Stimulated activated memory B cell treated with anti-CD40 and anti-IgM and Interleukin-4, amounts not matched to agents 10 μg/mL and 1 μg/mL and 100 μg/mL, for 72 hours (primary cell): ENCODE results near the gene CCDC32.

Experiments used
- ATAC-seq: fragments of 150-1000 bp; cut with Tn5 transposase; 2 replicates; pipeline ENCODE4 v1.10.0; 2021
- H3K27ac Mint-ChIP-seq: one replicate; pipeline ENCODE4 v1.8.0; 2022; ENCODE audit warnings: mild to moderate bottlenecking, mixed read lengths
- H3K27me3 Mint-ChIP-seq: one replicate; pipeline ENCODE4 v1.8.0; 2022; ENCODE audit warnings: mixed read lengths
- H3K36me3 Mint-ChIP-seq: one replicate; pipeline ENCODE4 v1.8.0; 2022; ENCODE audit warnings: mixed read lengths
- H3K4me1 Mint-ChIP-seq: one replicate; pipeline ENCODE4 v1.8.0; 2022; ENCODE audit warnings: mixed read lengths
- H3K4me3 Mint-ChIP-seq: one replicate; pipeline ENCODE4 v1.8.0; 2022; ENCODE audit warnings: mild to moderate bottlenecking, moderate library complexity, mixed read lengths
- H3K9me3 Mint-ChIP-seq: one replicate; pipeline ENCODE4 v1.8.0; 2022; ENCODE audit warnings: mixed read lengths

The CCDC32 gene, protein sequence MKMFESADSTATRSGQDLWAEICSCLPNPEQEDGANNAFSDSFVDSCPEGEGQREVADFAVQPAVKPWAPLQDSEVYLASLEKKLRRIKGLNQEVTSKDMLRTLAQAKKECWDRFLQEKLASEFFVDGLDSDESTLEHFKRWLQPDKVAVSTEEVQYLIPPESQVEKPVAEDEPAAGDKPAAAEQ

GRCh38 chr15:40564591-40565332, at the start of gene CCDC32:
CCDC32 (minus strand) TSS chr15:40565042; CDS start chr15:40563015, 2,027 bp downstream.
- Mint-ChIP-seq H3K4me1 (peaks cover 47% of the 10 kb centered on the region), H3K9me3 (peaks cover 2% of the 10 kb centered on the region), H3K4me3 (peak within 1 kb of the TSS; percentile 88), H3K27ac (peak within 1 kb of the TSS; percentile 82), H3K36me3 (peaks cover 7% of the 10 kb centered on the region), H3K27me3 (no peaks in the 10 kb centered on the region)
- peak; percentile 99 for ATAC-seq

DNA sequence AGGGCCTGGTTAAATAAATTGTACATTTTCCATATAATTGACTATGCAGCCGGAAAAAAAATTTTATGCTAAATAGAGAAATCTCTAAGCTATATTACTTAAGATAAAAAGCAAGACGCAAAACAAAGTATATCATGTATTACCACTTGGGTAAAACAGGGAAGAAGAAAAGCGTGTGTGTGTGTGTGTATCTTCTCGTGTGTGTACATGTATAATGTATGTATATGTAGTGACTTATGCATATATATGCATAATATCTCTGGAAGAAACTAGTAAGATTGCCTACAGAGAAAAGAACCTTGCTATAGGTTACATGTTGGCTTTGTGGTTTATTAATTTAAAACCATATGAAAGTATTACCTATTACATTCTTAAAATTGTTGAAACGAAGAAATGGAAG, 48.2 kb upstream of the CCDC32 start:
- Mint-ChIP-seq H3K4me1 (no peaks in the 10 kb centered on the region), H3K36me3 (no peaks in the 10 kb centered on the region), H3K27ac (no peak overlapping the region), H3K4me3 (no peak overlapping the region), H3K9me3 (no peaks in the 10 kb centered on the region), H3K27me3 (no peaks in the 10 kb centered on the region)
- ATAC-seq, result no peak

DNA sequence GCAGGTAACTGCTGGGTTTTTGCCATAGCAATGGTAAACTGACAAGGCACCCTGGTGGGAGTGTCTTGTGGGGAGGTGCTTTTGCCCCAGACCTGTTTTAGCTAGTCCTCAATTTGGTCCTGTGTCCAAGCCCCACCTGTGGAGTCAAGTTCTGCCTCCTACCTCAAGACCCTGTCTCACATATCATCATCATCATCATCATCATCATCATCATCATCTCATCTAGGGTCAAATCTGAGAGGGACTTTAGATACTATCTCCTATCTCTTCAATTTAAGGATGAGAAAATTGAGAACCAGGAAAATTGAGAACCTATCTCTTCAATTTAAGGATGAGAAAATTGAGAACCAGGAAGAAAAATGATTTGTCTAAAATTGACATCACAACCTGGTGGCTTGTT, 39.1 kb upstream of the CCDC32 start:
- Mint-ChIP-seq H3K4me1 (no peaks in the 10 kb centered on the region), H3K36me3 (peaks cover 5% of the 10 kb centered on the region), H3K9me3 (no peaks in the 10 kb centered on the region), H3K27ac (no peak overlapping the region), H3K27me3 (no peaks in the 10 kb centered on the region), H3K4me3 (no peak overlapping the region)
- no peak for ATAC-seq

DNA sequence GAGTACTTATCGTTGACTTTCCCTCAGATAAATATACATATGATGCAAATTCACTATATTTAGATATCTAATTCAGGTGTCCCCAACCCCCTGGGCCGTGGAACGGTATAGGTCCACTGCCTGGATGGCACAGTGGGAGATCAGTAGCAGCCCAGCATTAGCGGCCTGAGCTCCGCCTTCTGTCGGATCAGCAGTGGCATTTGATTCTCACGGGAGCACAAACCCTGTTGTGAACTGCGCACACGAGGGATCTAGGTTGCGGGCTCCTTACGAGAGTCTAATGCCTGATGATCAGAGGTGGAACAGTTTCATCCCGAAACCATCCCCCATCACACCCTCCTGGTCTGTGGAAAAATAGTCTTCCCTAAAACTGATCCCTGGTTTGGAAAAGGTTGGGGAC, 36.1 kb upstream of the CCDC32 start:
- Mint-ChIP-seq H3K4me1 (no peaks in the 10 kb centered on the region), H3K9me3 (no peaks in the 10 kb centered on the region), H3K27ac (no peak overlapping the region), H3K27me3 (no peaks in the 10 kb centered on the region), H3K4me3 (no peak overlapping the region), H3K36me3 (no peaks in the 10 kb centered on the region)
- ATAC-seq, result no peak

- Mint-ChIP-seq H3K4me1 (peaks cover 9% of the 10 kb centered on the region), H3K9me3 (no peaks in the 10 kb centered on the region), H3K36me3 (no peaks in the 10 kb centered on the region), H3K27ac (no peak overlapping the region), H3K27me3 (no peaks in the 10 kb centered on the region), H3K4me3 (no peak overlapping the region)
- no peak for ATAC-seq
Measured at GRCh38 chr15:40598672-40599071, 33.8 kb upstream of the CCDC32 start.

DNA sequence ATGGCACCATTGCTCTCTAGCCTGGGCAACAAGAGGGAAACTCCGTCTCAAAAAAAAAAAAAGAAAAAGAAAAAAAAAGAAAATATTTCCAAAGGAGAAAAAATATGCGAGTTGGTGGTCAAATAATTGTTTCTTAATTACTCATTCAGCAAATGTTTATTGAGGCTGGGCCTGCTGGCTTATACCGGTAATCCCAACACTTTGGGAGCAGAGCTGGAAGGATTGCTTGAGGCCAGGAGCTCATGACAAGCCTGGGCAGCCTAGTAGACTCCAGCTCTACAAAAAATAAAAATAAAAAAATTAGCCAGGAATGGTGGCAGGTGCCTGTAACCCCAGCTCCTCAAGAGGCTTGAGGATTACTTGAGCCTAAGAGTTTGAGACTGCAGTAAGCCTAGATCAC, 33.3 kb upstream of the CCDC32 start:
- Mint-ChIP-seq H3K4me1 (peaks cover 9% of the 10 kb centered on the region), H3K9me3 (no peaks in the 10 kb centered on the region), H3K36me3 (no peaks in the 10 kb centered on the region), H3K4me3 (no peak overlapping the region), H3K27me3 (no peaks in the 10 kb centered on the region), H3K27ac (no peak overlapping the region)
- ATAC-seq, result no peak

DNA sequence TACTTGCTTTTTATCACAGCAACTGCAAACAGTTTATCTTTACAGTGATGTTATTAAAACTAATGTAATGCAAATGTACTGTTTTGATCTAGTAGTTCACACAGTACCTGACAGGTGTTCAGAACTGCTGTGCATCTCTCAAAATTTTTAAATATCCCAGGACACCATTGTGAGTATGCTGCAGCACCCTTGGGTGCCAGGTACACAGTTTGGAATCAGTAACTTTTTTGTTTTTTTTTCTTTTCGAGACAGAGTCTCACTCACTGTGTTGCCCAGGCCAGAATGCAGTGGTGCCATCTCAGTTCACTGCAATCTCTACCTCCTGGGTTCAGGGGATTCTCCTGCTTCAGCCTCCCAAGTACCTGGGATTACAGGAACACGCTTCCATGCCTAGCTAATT, 32.2 kb upstream of the CCDC32 start:
- Mint-ChIP-seq H3K9me3 (no peaks in the 10 kb centered on the region), H3K4me1 (peaks cover 15% of the 10 kb centered on the region), H3K36me3 (no peaks in the 10 kb centered on the region), H3K27me3 (no peaks in the 10 kb centered on the region), H3K4me3 (no peak overlapping the region), H3K27ac (no peak overlapping the region)
- ATAC-seq, result no peak

- H3K27ac Mint-ChIP-seq, result no peak overlapping the region
- no peaks in the 10 kb centered on the region for H3K27me3 Mint-ChIP-seq
- H3K4me3 Mint-ChIP-seq, result no peak overlapping the region
- peaks cover 15% of the 10 kb centered on the region for H3K4me1 Mint-ChIP-seq
- H3K36me3 Mint-ChIP-seq, result no peaks in the 10 kb centered on the region
- ATAC-seq, result no peak
- H3K9me3 Mint-ChIP-seq, result no peaks in the 10 kb centered on the region
Measured at GRCh38 chr15:40595773-40596172, 30.9 kb upstream of the CCDC32 start.

DNA sequence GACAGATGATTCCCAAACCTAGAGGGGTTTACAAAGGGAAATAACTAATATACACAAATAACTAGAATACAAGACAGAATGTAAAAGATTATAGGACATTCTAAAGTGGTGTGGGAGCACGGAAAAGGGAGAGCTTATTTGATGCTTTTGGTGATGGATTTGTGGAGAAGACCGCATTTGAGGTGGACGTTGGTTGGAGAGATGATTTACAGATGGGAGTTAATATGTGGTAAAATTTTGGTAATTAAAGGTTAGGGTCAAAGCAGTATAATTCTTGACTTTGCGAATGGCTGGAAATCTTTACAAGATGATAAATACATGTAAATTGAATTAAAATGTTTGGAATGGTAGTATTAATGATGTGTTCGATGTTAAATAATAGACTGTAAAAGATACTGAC, 30.4 kb upstream of the CCDC32 start:
- peak overlapping the region; percentile 94 for H3K4me3 Mint-ChIP-seq
- H3K27me3 Mint-ChIP-seq, result no peaks in the 10 kb centered on the region
- ATAC-seq, result no peak
- peaks cover 18% of the 10 kb centered on the region for H3K4me1 Mint-ChIP-seq
- H3K36me3 Mint-ChIP-seq, result no peaks in the 10 kb centered on the region
- H3K9me3 Mint-ChIP-seq, result no peaks in the 10 kb centered on the region
- H3K27ac Mint-ChIP-seq, result peak overlapping the region; percentile 97

GRCh38 chr15:40594429-40594836, 29.6 kb upstream of the CCDC32 start:
- H3K4me1 Mint-ChIP-seq, result peaks cover 26% of the 10 kb centered on the region
- H3K27ac Mint-ChIP-seq, result peak overlapping the region; percentile 97
- peak overlapping the region; percentile 94 for H3K4me3 Mint-ChIP-seq
- peak; percentile 71 for ATAC-seq
- H3K36me3 Mint-ChIP-seq, result no peaks in the 10 kb centered on the region
- no peaks in the 10 kb centered on the region for H3K27me3 Mint-ChIP-seq
- H3K9me3 Mint-ChIP-seq, result no peaks in the 10 kb centered on the region

GRCh38 chr15:40593588-40594428, 29.0 kb upstream of the CCDC32 start, which contains the start of gene KNL1:
KNL1 (plus strand) TSS chr15:40594249; CDS start chr15:40602932, 8,683 bp downstream.
- peak within 1 kb of the TSS; percentile 94 for H3K4me3 Mint-ChIP-seq
- no peaks in the 10 kb centered on the region for H3K9me3 Mint-ChIP-seq
- peak within 1 kb of the TSS; percentile 97 for H3K27ac Mint-ChIP-seq
- H3K36me3 Mint-ChIP-seq, result no peaks in the 10 kb centered on the region
- ATAC-seq, result peak; percentile 92
- H3K4me1 Mint-ChIP-seq, result peaks cover 28% of the 10 kb centered on the region
- no peaks in the 10 kb centered on the region for H3K27me3 Mint-ChIP-seq

GRCh38 chr15:40593165-40593564, 28.3 kb upstream of the CCDC32 start:
- peak overlapping the region; percentile 97 for H3K27ac Mint-ChIP-seq
- H3K4me1 Mint-ChIP-seq, result peaks cover 28% of the 10 kb centered on the region
- H3K27me3 Mint-ChIP-seq, result no peaks in the 10 kb centered on the region
- no peaks in the 10 kb centered on the region for H3K9me3 Mint-ChIP-seq
- no peak for ATAC-seq
- no peaks in the 10 kb centered on the region for H3K36me3 Mint-ChIP-seq
- no peak overlapping the region for H3K4me3 Mint-ChIP-seq

GRCh38 chr15:40591389-40591788, 26.5 kb upstream of the CCDC32 start:
- H3K9me3 Mint-ChIP-seq, result no peaks in the 10 kb centered on the region
- H3K4me1 Mint-ChIP-seq, result peaks cover 28% of the 10 kb centered on the region
- no peak overlapping the region for H3K27ac Mint-ChIP-seq
- H3K27me3 Mint-ChIP-seq, result no peaks in the 10 kb centered on the region
- ATAC-seq, result no peak
- no peaks in the 10 kb centered on the region for H3K36me3 Mint-ChIP-seq
- no peak overlapping the region for H3K4me3 Mint-ChIP-seq

GRCh38 chr15:40590667-40591050, 25.8 kb upstream of the CCDC32 start:
- no peak for ATAC-seq
- Mint-ChIP-seq H3K9me3 (no peaks in the 10 kb centered on the region), H3K4me3 (no peak overlapping the region), H3K27me3 (no peaks in the 10 kb centered on the region), H3K4me1 (peaks cover 28% of the 10 kb centered on the region), H3K27ac (peak overlapping the region; percentile 73), H3K36me3 (no peaks in the 10 kb centered on the region)

- H3K36me3 Mint-ChIP-seq, result no peaks in the 10 kb centered on the region
- H3K27me3 Mint-ChIP-seq, result no peaks in the 10 kb centered on the region
- no peak for ATAC-seq
- no peak overlapping the region for H3K27ac Mint-ChIP-seq
- H3K4me3 Mint-ChIP-seq, result no peak overlapping the region
- no peaks in the 10 kb centered on the region for H3K9me3 Mint-ChIP-seq
- H3K4me1 Mint-ChIP-seq, result no peaks in the 10 kb centered on the region
Measured at GRCh38 chr15:40584191-40584590, 19.3 kb upstream of the CCDC32 start.
